A204.1 (cell line): ENCODE results near the gene GMEB2.
"Not testable (repeated sequence)": the region's sequence is repeated elsewhere in the genome, so short reads cannot be mapped to it uniquely, and the experiment has no call there.

Source experiments
- FAIRE-seq: peaks from 2 replicates; lab custom pipeline; 2012; peaks lifted over from hg19 to GRCh38; lab: Jason Lieb, UNC

Gene GMEB2

GRCh38 chr20:63570281-63571086 lies 56.4 kb downstream of the GMEB2 start:
- FAIRE-seq: no peak

- FAIRE-seq: no peak
Measured at GRCh38 chr20:63568986-63569949, 57.6 kb downstream of the GMEB2 start.

- FAIRE-seq: no peak
Measured at GRCh38 chr20:63568170-63568981, 58.5 kb downstream of the GMEB2 start.

GRCh38 chr20:63567386-63568169 lies 59.3 kb downstream of the GMEB2 start:
- FAIRE-seq: no peak

- FAIRE-seq: no peak
Measured at GRCh38 chr20:63567136-63567385, 59.8 kb downstream of the GMEB2 start.

GRCh38 chr20:63566395-63567135 lies 60.3 kb downstream of the GMEB2 start:
- FAIRE-seq: no peak

GRCh38 chr20:63565699-63566335 lies 61.1 kb downstream of the GMEB2 start:
- no peak for FAIRE-seq

GRCh38 chr20:63565021-63565698 lies 61.7 kb downstream of the GMEB2 start:
- no peak for FAIRE-seq

- FAIRE-seq: no peak
Measured at GRCh38 chr20:63564036-63564810, 62.7 kb downstream of the GMEB2 start.

- FAIRE-seq: no peak
Measured at GRCh38 chr20:63563225-63563935, 63.5 kb downstream of the GMEB2 start.

- no peak for FAIRE-seq
Measured at GRCh38 chr20:63562461-63563224, 64.3 kb downstream of the GMEB2 start.

- FAIRE-seq: no peak
Measured at GRCh38 chr20:63561624-63562396, 65.1 kb downstream of the GMEB2 start.

GRCh38 chr20:63560856-63561609 lies 65.9 kb downstream of the GMEB2 start:
- no peak for FAIRE-seq

- FAIRE-seq: no peak
Measured at GRCh38 chr20:63560333-63560805, 66.5 kb downstream of the GMEB2 start.

GRCh38 chr20:63559485-63560332 lies 67.2 kb downstream of the GMEB2 start:
- not testable (repeated sequence) for FAIRE-seq
